BJ (cell line): ENCODE data around the gene QARS1. TPM values are rescaled to one million over a fixed set of nuclear protein-coding genes. Genes with fewer than 3 reads are reported as not detected.
A peak's percentile ranks its signal among the peaks of the same experiment; 100 is the strongest.

Experiments
- CTCF ChIA-PET: fragments of 350-600 bp; formaldehyde crosslinking; extraction: SDS; loops from one replicate; lab custom pipeline; 2021; ENCODE audit warnings: antibody characterized with exemption, inconsistent platforms; lab: Yijun Ruan, JAX
- POLR2A ChIA-PET: fragments of 300-600 bp; sonication (Branson Sonifier 250); formaldehyde crosslinking; extraction: SDS; loops from one replicate; lab custom pipeline; 2021; ENCODE audit warnings: antibody characterized with exemption; lab: Charles Lee
- DNase-seq: peaks from one replicate; pipeline ENCODE4 v3.0.0-alpha.2; 2011; ENCODE audit warnings: low read depth
- H3K27me3 ChIP-seq: 2 replicates; pipeline ENCODE4 v1.6.0; 2011; ENCODE audit warnings: low read length; ENCODE audit not compliant: control insufficient read depth, insufficient read depth
- H3K36me3 ChIP-seq: 2 replicates; pipeline ENCODE4 v1.5.1; 2011; ENCODE audit warnings: low read length; ENCODE audit not compliant: control insufficient read depth, insufficient read depth
- H3K4me3 ChIP-seq: 2 replicates; pipeline ENCODE4 v1.5.1; 2011; ENCODE audit warnings: low read depth, mild to moderate bottlenecking, control low read depth, low read length
- polyA plus RNA-seq: library from polyadenylated mRNA; depleted of rRNA; stranded (reverse); fragments of >200 nt; gene quantifications from 2 replicates; pipeline ENCODE4 v1.2.3, GENCODE V29; 2011
- TF ChIP-seq, protein P1 (sequence below): IDR thresholded peaks from 2 replicates; pipeline ENCODE4 v1.5.1; 2011; ENCODE audit warnings: low read depth, mild to moderate bottlenecking, control low read depth, inconsistent platforms, low read length, moderate library complexity; ENCODE audit not compliant: insufficient read depth

QARS1 gene
- polyA plus RNA-seq, 1 experiment, result 339 TPM

DNA sequence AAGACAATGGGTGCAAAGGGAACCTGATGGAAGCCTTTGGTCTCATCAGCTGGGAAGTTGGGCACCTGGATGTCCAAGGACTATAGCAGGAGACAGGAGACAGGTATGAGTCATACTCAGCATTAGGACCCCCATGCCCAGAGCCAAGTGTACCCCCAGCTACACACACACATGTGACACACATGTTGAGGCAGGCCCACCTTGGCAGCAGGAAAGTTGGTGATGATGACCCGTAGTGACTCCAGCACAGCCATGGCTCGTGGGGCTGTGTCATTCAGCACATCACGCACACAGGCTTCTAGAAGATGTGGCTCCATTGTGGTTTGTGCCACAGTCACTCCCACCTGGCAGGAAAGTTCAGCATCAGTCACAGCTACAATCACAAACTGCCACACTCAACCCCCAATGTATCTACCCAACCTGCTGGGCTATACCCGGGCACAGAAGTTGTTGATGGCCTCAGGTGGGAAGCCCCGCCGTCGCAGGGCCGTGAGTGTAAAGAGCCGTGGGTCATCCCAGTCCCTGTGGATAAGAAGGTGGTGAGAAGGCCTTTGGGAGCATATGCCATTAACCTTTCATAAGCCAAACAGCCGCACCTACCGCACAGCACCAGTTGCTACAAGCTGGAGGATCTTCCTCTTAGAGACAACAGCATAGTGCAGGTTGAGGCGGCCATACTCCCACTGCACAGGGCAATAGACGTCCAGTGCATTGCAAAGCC is 5.5 kb downstream of the QARS1 start:
- Histone ChIP-seq H3K4me3 (no peak overlapping the region), H3K36me3 (peaks cover 40% of the 10 kb centered on the region), H3K27me3 (no peaks in the 10 kb centered on the region)
- ChIA-PET POLR2A (no interaction called here), CTCF (no interaction called here)
- no peak for DNase-seq
- TF ChIP-seq, protein P1, sequence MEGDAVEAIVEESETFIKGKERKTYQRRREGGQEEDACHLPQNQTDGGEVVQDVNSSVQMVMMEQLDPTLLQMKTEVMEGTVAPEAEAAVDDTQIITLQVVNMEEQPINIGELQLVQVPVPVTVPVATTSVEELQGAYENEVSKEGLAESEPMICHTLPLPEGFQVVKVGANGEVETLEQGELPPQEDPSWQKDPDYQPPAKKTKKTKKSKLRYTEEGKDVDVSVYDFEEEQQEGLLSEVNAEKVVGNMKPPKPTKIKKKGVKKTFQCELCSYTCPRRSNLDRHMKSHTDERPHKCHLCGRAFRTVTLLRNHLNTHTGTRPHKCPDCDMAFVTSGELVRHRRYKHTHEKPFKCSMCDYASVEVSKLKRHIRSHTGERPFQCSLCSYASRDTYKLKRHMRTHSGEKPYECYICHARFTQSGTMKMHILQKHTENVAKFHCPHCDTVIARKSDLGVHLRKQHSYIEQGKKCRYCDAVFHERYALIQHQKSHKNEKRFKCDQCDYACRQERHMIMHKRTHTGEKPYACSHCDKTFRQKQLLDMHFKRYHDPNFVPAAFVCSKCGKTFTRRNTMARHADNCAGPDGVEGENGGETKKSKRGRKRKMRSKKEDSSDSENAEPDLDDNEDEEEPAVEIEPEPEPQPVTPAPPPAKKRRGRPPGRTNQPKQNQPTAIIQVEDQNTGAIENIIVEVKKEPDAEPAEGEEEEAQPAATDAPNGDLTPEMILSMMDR, result no peak

DNA sequence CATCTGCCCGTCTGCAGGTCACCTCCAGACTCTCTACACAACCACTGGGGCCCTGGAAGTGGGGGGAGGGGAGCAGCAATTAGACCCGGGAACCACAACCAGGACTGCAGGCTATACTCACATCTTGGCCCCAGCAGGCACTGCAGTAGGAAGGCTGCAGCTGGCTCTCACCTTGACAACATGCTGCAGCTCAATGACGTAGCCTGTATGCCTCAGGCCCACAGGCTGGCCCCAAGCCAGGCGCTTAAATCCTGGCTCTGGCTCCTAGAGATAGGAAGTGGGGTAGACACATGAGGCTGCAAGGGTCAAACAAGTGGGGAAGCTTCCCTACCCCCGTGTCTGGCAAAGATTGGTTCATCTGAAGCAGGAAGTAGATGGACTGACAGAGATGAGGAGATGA is 6.1 kb downstream of the QARS1 start:
- H3K36me3 ChIP-seq, result peaks cover 40% of the 10 kb centered on the region
- ChIA-PET CTCF (no interaction called here), POLR2A (no interaction called here)

DNA sequence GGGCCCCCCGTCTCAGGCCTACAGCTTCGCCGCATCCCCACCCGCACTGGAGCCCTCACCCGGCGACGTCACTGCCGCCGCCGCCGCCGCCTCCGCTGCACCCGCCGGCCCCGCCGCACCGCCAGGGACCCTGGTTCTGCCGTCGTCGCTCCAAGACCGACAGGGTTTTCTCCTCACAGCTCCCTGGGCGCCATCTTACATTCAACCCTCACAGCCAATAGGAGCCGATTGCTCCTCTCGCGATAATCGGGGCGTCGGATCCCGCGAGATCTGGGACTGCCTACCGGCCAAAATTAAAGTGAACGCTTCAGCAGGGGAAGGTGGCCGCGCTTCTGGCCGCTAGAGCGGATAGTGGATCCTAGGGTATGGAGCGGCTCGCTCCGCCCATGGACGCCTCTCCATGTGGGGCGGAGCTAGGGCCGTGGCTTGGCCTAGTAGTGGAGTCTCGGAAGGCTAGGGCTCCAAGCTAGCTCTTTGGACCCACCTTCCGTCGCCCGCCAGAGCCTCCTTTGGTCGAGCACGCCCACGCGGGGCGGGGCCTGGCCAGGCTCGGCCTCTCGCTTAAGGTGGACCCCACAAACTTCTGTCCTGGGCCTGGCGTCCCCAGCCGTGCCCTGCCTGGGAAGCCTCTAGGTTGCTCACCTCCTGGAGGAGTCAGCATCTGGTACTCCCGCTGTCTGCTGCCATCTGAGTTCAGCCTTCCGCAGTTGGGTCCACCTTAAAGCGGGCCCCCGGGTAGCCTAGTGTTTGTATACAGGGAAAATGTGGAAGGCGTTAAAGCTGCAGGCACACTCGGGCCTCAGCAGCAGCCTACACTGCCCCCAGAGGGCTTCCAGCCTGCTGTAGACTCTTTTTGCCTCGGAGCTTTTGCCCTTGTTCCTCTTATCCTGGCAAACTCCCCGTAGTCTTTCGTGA is 10.4 kb downstream of the QARS1 start, which contains the start of gene QRICH1:
TSS of gene QRICH1 (minus strand) at position 219 of the 915 bp plus-strand sequence. CDS start 17,054 bp downstream, outside the sequence.
- DNase-seq, result peak; percentile 93
- POLR2A ChIA-PET, result interaction anchor here (0.5 to 1.6 kb wide), 4 partner anchors 9 to 334 kb away, joined by 3 to 4 read pairs (median 4); partner anchors contain the start of gene QARS1
- CTCF ChIA-PET, result interaction anchor here (0.8 to 3.2 kb wide), 14 partner anchors 9 to 129 kb away, joined by 3 to 20 read pairs (median 4); partner anchors contain the start of genes KLHDC8B, NDUFAF3 and WDR6
- Histone ChIP-seq H3K4me3 (peak within 1 kb of the TSS; percentile 79), H3K36me3 (peaks cover 9% of the 10 kb centered on the region), H3K27me3 (no peaks in the 10 kb centered on the region)
- TF ChIP-seq, protein P1, result peak; percentile 74

More for the DNA sequence above, 6.1 kb downstream of the QARS1 start:
- TF ChIP-seq, protein P1, result no peak
- Histone ChIP-seq H3K4me3 (no peak overlapping the region), H3K27me3 (no peaks in the 10 kb centered on the region)
- no peak for DNase-seq

DNA sequence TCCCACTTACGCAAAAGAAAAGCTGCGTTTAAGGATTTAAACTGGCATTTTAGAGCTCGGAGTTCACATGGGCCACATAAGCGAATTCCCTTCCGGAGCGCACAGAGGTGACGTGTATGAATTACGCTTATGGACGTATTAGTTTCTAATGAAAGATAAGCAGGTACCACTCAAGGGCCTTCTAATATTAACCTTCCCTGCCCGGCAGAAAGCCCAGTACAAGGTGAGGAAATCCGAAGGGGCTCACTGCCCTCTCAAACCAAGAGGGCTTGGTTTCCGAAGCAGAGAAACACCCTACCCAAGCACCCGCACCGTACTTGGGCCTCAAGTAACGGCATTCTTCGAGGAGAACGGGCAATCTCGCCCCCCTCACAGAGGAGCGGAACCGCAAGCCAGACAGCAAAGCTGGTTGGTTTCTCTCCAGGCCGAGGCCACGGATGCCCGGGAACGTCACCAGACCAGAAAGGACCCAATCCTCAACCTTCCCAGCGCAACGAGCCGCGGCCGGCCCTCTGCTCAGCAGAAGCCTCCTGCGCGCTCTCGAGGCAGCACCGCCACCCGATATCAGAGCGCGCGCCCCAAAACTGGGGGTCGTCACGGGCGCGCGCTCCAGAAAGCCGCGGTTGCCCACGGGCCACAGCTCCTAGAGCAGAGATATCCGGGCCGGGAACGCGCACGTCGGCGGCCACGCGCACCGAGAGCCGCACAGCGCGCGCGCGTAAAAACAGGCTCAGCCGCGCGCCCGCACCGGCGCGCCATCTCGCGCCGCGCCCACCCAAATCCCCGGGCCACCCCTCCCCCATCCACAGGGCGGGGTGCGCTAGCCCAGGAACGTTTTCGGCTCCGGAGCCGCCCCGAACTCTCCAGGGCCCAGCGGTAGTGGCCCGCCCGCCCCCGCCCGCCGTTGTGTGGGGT is 11.4 kb downstream of the QARS1 start:
- CTCF ChIA-PET, result interaction anchor here (0.5 to 3.2 kb wide), 11 partner anchors 10 to 105 kb away, joined by 3 to 20 read pairs (median 5); partner anchors contain the start of genes KLHDC8B, NDUFAF3 and WDR6
- DNase-seq, result peak; percentile 30

More for the DNA sequence above, 11.4 kb downstream of the QARS1 start:
- TF ChIP-seq, protein P1, result no peak
- Histone ChIP-seq H3K27me3 (no peaks in the 10 kb centered on the region), H3K4me3 (peak overlapping the region; percentile 79), H3K36me3 (peaks cover 4% of the 10 kb centered on the region)
- POLR2A ChIA-PET, result interaction anchor here (0.5 to 1.6 kb wide), 6 partner anchors 9 to 335 kb away, joined by 3 to 6 read pairs (median 4); partner anchors contain the start of genes LAMB2 and QARS1
